Measurements from ENCODE around the gene ZNF574. TPM values are rescaled to one million over a fixed set of nuclear protein-coding genes. Genes with fewer than 3 reads are reported as not detected.

The ZNF574 gene
- total and polyA plus RNA-seq, 2 donors (not counting 3 experiments of a cell fraction or from before 2014, with no cell fraction given), result 13.6 to 15.3 TPM

DNA sequence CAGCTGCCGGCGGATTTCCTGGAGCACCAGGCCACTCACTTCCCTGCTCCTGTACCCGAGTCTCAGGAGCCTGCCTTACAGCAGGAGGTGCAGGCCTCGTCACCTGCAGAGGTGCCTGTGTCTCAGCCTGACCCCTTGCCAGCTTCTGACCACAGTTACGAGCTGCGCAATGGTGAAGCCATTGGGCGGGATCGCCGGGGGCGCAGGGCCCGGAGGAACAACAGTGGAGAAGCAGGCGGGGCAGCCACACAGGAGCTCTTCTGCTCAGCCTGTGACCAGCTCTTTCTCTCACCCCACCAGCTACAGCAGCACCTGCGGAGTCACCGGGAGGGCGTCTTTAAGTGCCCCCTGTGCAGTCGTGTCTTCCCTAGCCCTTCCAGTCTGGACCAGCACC lies 3.3 kb downstream of the ZNF574 start:
- Histone ChIP-seq H3K9ac (replicated peaks; ENCODE audit: extremely low read depth, insufficient read depth, low read length) (no peak overlapping the region), H3K27me3 (ENCODE audit: control insufficient read depth in 2 of 2, insufficient read depth in 2 of 2, low read length in 2 of 2) (no peaks in the 10 kb centered on the region), H2AFZ (ENCODE audit: low read depth, low read length) (no peak overlapping the region), H3K79me2 (ENCODE audit: control insufficient read depth, insufficient read depth, low read length) (peaks cover 51% of the 10 kb centered on the region), H3K9me1 (replicated peaks; ENCODE audit: control insufficient read depth, extremely low read depth, insufficient read depth, low read length) (no peaks in the 10 kb centered on the region), H3K4me1 (ENCODE audit: control insufficient read depth, extremely low read depth, insufficient read depth, low read length) (peaks cover 16% of the 10 kb centered on the region), H3K4me3 (replicated peaks in 1 of 3; ENCODE audit: insufficient read depth in 1 of 3, low read depth in 1 of 3, low read length in 3 of 3) (no peak overlapping the region), H3K9me3 (replicated peaks; ENCODE audit: control insufficient read depth, insufficient read depth, low read length) (no peaks in the 10 kb centered on the region), H3K36me3 (ENCODE audit: control insufficient read depth in 2 of 2, extremely low read depth in 1 of 2, insufficient read depth in 2 of 2, low read length in 2 of 2) (peaks cover 12 to 32% of the 10 kb centered on the region in 2 experiments), H3K4me2 (ENCODE audit: insufficient read depth, low read length) (no peak overlapping the region), H3K27ac (ENCODE audit: insufficient read depth, low read depth, low read length) (no peak overlapping the region), H4K20me1 (replicated peaks; ENCODE audit: control insufficient read depth, extremely low read depth, insufficient read depth, low read length) (no peaks in the 10 kb centered on the region)
- DNase-seq (ENCODE audit: low read depth, low spot score), result no peak
- dilution Hi-C loops (cut with MboI; ENCODE audit: extremely low pct_ligation_motif_present, low sequenced_read_pairs) (no loop called here), intact Hi-C loops (cut with micrococcal nuclease) (no loop called here)
- POLR2A ChIA-PET, result no interaction called here
- no peak for TF ChIP-seq MYC (IDR thresholded peaks at IDR 0.05; ENCODE audit: low read depth, low read length)
- TF ChIP-seq GATA2 (IDR thresholded peaks at IDR 0.05; ENCODE audit: insufficient read depth, insufficient read length, low read depth, low read length), result no peak
- no peak for TF ChIP-seq FOS (IDR thresholded peaks at IDR 0.05; ENCODE audit: borderline replicate concordance, insufficient read depth, low read length)
- no peak for TF ChIP-seq POLR2A (IDR thresholded peaks at IDR 0.05; ENCODE audit: low read depth, low read length)
- no peak for TF ChIP-seq EZH2 (IDR thresholded peaks at IDR 0.05; ENCODE audit: borderline replicate concordance, low read depth, low read length, severe bottlenecking)
- no peak for TF ChIP-seq JUN (IDR thresholded peaks at IDR 0.05; ENCODE audit: borderline replicate concordance, insufficient read depth, insufficient read length, low read depth)
- no peak for TF ChIP-seq POLR2AphosphoS5 (IDR thresholded peaks at IDR 0.05; ENCODE audit: insufficient read depth, low read depth, low read length)
- TF ChIP-seq, protein P1, sequence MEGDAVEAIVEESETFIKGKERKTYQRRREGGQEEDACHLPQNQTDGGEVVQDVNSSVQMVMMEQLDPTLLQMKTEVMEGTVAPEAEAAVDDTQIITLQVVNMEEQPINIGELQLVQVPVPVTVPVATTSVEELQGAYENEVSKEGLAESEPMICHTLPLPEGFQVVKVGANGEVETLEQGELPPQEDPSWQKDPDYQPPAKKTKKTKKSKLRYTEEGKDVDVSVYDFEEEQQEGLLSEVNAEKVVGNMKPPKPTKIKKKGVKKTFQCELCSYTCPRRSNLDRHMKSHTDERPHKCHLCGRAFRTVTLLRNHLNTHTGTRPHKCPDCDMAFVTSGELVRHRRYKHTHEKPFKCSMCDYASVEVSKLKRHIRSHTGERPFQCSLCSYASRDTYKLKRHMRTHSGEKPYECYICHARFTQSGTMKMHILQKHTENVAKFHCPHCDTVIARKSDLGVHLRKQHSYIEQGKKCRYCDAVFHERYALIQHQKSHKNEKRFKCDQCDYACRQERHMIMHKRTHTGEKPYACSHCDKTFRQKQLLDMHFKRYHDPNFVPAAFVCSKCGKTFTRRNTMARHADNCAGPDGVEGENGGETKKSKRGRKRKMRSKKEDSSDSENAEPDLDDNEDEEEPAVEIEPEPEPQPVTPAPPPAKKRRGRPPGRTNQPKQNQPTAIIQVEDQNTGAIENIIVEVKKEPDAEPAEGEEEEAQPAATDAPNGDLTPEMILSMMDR (IDR thresholded peaks at IDR 0.05; ENCODE audit: extremely low read depth in 1 of 2, insufficient read depth in 1 of 2, low read depth in 1 of 2, low read length in 2 of 2), result no peak
- TF ChIP-seq MAX (IDR thresholded peaks at IDR 0.05; ENCODE audit: insufficient read depth, insufficient read length), result no peak
- no TSS peak for BruUV-seq (replicated peaks)
- CTCF ChIA-PET, result interaction anchor here (1.0 kb wide), 1 partner anchor 13 kb away, joined by 5 read pairs; no protein-coding TSS in a partner anchor
- no peak for FAIRE-seq

All from endothelial cell of umbilical vein (primary cell).